Activated T-cell treated with anti-CD3 and anti-CD28 coated beads for 4 hours (primary cell): ENCODE data around the gene CFC1.
"Not testable (repeated sequence)": the region's sequence is repeated elsewhere in the genome, so short reads cannot be mapped to it uniquely, and the experiment has no call there.

Experiments
- DNase-seq: peaks from one replicate; pipeline ENCODE4 v3.0.0-alpha.2; 2020

CFC1 gene

GRCh38 chr2:130599393-130599792, at the start of gene CFC1:
Gene CFC1 (minus strand): TSS chr2:130599575. CDS start chr2:130599287, 288 bp downstream.
- DNase-seq = not testable (repeated sequence)

DNA sequence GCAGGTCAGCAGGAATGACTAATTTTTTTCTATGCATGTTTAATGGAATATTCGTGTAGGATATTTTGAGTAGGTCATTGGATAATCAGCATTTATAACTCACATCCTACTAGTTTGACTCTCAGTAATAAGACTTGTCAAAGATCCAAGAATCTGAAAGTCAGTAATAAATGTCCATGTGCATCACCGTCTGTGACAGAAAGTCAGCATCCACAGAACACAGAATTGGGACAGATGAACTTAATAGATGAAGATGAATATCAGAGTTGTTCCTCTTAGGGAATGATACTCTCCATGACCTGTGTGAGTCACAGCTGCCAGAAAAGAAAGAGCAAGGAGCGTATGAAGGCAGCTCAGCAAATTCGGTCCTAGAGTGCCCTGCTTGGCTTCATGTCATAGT, 42.3 kb upstream of the CFC1 start:
- not testable (repeated sequence) for DNase-seq

DNA sequence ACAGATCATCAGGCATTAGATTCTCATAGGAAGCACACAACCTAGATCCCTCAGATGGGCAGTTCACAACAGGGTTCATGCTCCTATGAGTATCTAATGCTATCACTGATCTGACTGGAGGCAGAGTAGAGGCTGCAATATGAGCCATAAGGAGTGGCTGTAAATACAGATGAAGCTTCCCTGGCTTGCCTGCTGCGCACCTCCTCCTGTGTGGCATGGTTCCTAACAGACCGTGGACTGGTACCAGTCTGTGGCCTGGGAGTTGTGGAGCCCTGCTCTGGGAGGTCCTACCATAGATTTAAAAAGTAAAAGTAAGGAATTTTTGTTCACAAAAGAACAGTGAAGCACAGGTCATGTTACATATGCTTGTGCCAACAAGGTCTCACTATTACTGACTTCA, 39.6 kb upstream of the CFC1 start:
- DNase-seq = not testable (repeated sequence)

DNA sequence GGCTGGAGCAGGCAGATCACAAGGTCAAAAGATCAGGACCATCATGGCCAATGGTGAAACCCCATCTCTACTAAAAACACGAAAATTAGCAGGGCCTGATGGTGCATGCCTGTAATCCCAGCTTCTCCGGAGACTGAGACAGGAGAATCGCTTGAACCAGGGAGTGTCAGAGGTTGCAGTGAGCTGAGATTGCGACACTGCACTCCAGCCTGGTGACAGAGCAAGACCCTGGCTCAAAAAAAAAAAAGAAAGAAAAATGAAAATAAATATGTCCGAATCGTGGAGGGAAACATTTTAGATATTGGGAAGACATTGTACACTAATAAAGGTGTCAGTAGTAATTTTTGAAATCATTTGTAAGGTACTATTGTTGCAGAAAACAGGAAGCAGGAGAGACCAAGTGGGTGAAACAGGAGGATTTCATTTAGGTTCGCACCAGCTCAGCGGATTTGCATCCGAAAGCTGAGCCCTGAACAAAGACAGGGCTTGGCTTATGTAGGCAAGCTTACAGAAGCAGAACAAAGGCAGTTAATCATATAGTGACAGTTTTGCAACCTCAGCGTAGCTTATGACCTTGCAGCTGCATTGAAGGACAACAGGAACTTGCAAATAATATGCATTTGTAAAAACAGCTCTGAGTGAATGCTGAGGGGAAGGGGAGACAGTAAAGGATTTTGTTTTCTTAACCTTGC, 29.6 kb upstream of the CFC1 start:
- not testable (repeated sequence) for DNase-seq

DNA sequence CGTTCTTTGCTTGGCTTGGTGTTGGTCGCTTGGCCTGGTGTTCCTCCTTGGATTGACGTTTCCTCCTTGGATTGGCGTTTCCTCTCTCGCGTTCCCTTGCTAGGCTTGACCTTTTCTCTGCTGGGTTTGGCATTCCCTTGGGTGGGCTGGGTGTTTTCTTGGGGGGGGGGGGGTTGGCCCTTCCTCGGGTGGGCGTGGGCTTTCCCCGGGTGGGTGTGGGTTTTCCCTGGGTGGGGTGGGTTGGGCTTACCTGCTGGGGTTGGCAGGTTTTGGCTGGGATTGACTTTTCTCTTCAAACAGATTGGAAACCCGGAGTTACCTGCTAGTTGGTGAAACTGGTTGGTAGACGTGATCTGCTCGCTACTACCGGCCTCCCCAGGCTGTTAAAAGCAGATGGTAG, 11.8 kb upstream of the CFC1 start, which contains the start of gene POTEJ:
Gene POTEJ (plus strand): TSS at position 301 of the 400 bp plus-strand sequence. CDS start 93 bp downstream, at position 394.
- not testable (repeated sequence) for DNase-seq

GRCh38 chr2:130610486-130610885, 11.1 kb upstream of the CFC1 start:
- DNase-seq = not testable (repeated sequence)

DNA sequence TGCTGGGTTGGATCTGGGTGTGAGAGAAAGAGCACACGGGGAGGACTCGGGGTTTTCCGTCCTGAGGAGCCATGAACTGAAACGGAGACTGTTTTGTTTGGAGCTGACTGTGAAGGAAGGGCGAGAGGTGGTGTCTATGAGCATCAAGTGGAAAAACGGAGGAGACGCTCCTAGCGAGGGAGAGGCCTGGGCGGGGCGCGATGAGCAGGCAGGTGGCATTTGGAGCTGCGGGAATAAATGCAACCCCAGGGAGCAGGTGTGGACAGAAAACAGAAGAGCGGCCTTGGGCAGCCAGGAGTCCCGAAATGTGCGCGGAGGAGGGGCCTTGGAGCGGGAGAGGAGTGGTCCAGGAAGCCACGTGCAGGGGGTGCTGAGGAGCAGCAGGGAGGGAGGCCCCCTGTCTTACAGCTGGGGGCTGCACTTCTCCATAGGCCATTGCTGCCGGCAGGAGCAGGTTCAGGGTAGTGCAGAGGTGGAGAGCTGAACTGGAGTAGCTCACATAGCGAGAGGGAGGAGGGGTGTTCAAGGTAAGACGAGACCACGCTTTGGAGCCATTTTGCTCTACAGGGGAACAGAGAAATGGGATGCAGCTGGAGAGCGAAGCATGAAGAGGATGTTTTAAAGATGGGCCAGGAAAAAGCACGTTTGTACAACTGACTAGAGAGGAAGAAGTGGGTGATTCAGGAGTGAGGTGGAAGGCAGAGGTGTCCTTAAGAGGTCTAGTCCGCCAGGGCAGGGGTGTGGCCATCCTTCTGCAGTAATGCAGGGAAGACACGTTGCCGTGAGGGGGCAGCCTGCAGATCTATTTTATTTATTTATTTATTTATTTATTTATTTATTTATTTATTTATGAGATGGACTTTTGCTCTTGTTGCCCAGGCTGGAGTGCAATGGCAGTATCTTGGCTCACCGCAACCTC, 9.9 kb upstream of the CFC1 start:
- DNase-seq = not testable (repeated sequence)

DNA sequence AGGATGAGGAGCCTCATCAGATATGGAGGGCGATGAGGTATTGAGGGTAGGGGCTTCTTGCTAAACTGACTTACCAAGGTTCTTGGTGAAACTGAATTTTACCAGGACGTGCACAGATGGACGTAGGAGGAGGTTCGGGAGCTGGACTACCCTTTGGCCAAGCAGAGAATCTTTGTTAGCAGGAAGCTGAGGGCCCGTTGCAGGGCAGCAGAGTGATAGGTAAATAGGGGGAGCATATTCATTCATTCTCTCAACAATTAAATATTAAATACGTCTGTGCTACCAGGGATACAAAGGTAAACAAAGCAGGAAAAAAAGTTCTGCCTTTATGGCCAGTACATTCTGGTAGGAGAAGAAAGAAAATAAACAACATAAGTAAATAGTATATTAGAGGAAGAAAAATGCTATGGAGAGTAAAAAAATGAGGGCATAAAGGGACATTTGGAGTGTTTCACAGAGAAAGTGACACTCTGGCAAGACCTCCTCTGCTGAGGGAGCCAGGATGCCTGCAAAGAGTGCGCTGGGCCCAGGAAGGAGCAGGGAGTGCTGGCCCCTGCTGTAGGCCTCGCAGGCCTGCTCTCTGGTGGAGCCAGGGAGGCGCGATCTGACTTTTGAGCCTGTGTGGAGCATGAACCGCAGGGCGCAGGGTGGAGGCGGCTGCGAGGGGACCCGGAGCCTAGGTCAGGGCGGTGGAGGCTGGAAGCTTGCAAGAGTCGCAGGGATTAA, 9.1 kb upstream of the CFC1 start:
- not testable (repeated sequence) for DNase-seq

DNA sequence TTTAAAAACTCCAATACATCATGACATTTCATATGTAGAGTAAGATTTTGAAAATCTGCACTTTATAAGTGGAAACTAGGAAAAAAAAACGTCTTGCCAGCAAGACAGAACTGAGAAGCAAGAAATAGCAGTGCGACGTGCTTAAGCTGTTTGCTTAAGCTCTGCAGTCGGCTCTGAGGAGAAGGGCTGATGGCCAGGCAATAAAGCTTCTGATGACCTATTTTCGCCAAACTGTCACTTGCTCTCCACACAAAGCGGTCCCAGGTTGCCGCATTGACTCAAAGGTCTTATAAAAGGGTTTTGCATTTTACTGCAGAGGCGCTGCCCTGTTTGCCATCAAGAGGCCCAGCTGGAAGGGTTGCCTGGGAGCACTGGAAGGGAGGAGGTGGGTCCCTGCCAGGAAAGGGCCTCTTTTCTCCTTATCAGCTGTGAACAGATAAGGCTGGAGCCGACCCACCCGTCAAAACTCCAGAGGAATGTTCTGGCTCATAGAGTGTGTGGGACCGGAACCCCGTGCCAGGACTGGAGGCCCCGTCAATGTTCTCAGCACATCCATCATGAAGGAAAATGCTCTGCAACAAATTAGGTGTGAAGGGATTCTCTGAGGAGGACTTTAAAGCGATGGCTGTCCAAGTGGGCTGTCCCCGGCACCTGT, 2.4 kb upstream of the CFC1 start:
- not testable (repeated sequence) for DNase-seq

GRCh38 chr2:130599926-130600325, 551 bp upstream of the CFC1 start:
- not testable (repeated sequence) for DNase-seq

- DNase-seq = not testable (repeated sequence)
These were observed 912 bp downstream of the CFC1 start for GRCh38 chr2:130598463-130598862.

GRCh38 chr2:130597994-130598393, 1.4 kb downstream of the CFC1 start:
- not testable (repeated sequence) for DNase-seq

DNA sequence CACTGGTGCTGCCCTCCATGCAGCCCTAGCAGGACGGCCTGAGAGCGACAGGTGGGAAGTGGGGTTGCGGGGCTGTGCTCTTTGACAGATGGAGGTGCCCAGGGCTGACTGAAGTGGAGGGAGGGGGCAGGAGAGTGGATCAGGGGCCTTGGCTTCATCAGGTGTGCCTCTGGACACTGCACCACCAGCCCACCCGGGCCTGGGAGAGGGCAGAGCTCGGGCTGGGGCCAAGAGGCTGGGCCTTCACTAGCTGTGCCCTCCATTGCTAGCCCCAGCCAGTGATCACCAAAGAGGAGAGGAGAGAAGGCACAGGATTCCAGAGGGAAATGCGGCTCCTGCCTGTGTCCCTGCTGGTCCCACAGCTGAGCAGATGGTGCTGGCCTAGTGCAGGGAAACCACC, 2.6 kb downstream of the CFC1 start:
- DNase-seq = not testable (repeated sequence)

GRCh38 chr2:130594011-130594410, 5.4 kb downstream of the CFC1 start:
- DNase-seq = not testable (repeated sequence)

- not testable (repeated sequence) for DNase-seq
These were observed 6.5 kb downstream of the CFC1 start for GRCh38 chr2:130592791-130593414.

- not testable (repeated sequence) for DNase-seq
These were observed 8.5 kb downstream of the CFC1 start for GRCh38 chr2:130590842-130591359.

DNA sequence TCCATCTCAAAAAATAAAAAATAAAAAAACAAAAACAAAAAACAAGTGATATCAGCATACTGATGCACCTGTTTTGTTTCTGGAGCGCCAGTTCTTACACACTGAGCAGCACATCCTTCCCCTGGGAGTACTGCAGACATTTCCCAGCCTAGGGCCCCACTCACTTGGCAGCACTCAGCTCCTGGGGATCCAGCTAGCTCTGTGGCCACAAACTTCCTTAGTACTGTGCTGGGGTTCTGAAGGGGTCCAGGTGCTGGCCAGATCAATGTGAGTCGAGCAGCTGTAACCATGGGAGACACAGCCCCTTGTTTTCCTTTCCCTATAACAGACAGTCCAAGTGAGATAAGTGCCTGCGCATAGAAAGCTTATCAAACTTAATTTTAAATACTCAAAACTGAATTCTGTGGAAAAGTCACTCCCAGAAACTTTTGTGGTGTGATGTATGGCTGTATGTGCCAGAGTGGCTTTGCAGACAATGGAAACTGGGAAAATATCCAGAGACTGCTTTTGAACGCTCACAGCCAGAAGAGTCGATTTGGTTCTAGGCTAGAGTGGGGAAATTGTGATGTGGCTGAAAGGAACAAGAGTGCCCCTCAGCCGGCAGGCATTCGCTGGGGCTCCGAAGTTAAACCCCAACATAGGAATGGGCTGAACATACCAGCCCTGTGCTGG, 9.1 kb downstream of the CFC1 start:
- not testable (repeated sequence) for DNase-seq

DNA sequence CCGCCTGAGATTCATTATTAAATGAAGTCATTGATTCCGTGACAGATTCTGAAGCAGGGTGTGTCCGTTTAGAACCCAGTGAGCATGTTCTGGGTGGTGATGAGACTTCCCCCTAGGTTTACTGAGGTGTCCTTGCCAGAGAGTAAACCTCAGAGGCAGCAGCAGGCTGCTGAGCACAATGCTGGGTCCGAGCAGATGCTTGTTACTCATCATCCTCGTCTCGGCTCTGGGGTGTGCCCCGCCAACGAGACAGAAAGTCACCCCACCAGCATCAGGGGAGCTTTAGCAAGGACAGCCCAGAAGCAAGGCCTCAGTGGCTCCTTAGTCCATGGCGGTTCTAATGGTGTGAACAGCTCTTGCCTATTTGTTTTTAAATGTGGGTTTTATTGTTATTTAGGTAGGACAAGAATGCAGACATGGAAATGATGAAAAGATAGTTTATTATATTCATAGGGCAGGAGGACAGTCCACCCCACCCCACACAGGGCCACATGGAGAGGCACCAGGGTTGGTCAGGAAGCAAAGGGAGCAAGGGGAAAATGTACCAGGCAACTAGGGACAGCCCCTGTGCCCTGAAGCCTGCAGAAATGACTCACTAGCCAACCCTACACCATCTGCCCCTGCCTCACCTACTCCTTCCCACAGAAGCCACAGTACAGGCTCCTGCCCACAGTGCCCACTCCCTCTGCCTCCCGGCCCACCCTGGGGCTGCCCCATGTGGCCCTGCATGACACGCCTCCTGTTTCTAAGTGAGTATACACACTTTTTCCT, 10.5 kb downstream of the CFC1 start:
- DNase-seq = not testable (repeated sequence)

DNA sequence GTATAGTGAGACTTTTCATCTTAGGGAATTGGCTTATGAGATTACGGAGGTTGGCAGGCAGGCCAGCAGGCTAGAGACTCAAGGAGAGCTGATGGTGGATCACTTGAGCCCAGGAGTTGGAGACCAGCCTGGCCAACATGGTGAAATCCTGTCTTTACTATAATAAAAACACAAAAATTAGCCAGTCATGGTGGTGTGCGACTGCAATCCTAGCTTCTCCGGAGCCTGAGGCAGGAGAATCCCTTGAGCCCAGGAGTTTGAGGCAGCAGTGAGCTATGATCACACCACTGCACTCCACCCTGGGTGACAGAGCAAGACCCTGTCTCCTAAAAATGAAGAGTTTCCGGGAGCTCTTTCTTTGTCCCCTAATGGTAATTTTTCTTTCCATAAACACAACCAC, 14.6 kb downstream of the CFC1 start:
- DNase-seq = not testable (repeated sequence)

DNA sequence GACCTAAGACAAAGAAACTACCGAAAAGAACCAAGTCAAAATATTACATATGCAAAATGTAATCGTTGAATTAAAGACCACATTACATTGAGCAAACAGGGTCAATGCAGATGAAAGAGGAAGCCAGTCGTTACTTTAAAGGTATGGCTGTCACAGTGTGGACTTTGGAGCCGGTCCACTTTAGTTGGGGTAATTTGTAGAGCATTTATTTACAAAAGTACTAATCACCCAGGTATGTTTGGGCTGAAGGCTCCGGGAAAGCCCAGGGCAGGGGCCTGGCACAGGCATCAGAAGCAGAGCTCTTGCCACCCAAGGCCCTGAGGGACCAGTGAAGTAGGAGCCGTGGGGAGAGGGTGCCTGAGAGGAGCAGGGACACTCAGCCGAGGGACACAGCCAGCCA, 15.8 kb downstream of the CFC1 start:
- not testable (repeated sequence) for DNase-seq
